ENCODE measurements around the gene TYMP.
"Not testable (repeated sequence)": the region's sequence is repeated elsewhere in the genome, so short reads cannot be mapped to it uniquely, and the experiment has no call there.

DNA sequence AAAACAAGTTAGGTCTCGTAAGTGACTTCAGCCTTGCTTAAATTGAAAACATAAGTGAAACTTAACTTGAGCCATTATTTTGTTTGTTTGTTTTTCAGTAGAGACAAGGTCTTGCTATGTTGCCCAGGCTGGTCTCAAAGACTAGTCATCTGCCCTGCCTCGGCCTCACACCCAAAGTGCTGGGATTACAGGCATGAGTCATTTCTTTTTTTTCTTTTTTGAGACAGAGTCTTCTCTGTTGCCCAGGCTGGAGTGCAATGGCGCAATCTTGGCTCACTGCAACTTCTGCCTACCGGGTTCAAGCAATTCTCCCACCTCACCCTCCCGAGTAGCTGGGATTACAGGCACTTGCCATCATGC lies 11.8 kb upstream of the TYMP start:
- TF ChIP-seq, protein P1, sequence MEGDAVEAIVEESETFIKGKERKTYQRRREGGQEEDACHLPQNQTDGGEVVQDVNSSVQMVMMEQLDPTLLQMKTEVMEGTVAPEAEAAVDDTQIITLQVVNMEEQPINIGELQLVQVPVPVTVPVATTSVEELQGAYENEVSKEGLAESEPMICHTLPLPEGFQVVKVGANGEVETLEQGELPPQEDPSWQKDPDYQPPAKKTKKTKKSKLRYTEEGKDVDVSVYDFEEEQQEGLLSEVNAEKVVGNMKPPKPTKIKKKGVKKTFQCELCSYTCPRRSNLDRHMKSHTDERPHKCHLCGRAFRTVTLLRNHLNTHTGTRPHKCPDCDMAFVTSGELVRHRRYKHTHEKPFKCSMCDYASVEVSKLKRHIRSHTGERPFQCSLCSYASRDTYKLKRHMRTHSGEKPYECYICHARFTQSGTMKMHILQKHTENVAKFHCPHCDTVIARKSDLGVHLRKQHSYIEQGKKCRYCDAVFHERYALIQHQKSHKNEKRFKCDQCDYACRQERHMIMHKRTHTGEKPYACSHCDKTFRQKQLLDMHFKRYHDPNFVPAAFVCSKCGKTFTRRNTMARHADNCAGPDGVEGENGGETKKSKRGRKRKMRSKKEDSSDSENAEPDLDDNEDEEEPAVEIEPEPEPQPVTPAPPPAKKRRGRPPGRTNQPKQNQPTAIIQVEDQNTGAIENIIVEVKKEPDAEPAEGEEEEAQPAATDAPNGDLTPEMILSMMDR (IDR thresholded peaks at IDR 0.05; ENCODE audit: insufficient read depth, low read depth, low read length), result not testable (repeated sequence)
- TF ChIP-seq EZH2 (IDR thresholded peaks at IDR 0.05; ENCODE audit: insufficient read depth, low read length), result not testable (repeated sequence)
